GM21515 (cell line): ENCODE measurements around the gene C8A.

ENCODE experiments used
- ATAC-seq: cut with Tn5 transposase; IDR thresholded peaks from one replicate; pipeline ENCODE4 v1.9.1; 2021; ENCODE audit not compliant: unreplicated experiment

Gene C8A

GRCh38 chr1:56854521-56855099 is at the start of gene C8A:
TSS of gene C8A (plus strand) at chr1:56854797. CDS start at chr1:56854902, 105 bp downstream.
- no peak for ATAC-seq

GRCh38 chr1:56806804-56807203 is 47.8 kb upstream of the C8A start:
- no peak for ATAC-seq

- ATAC-seq: no peak
Observed at GRCh38 chr1:56808410-56808809, 46.2 kb upstream of the C8A start.

GRCh38 chr1:56811331-56811730 is 43.3 kb upstream of the C8A start:
- ATAC-seq: no peak

GRCh38 chr1:56814205-56814604 is 40.4 kb upstream of the C8A start:
- no peak for ATAC-seq

- no peak for ATAC-seq
Observed at GRCh38 chr1:56816264-56816663, 38.3 kb upstream of the C8A start.

GRCh38 chr1:56816909-56817308 is 37.7 kb upstream of the C8A start:
- ATAC-seq: no peak

GRCh38 chr1:56817716-56818463 is 36.7 kb upstream of the C8A start:
- no peak for ATAC-seq

GRCh38 chr1:56819387-56819899 is 35.2 kb upstream of the C8A start, which contains the start of gene FYB2:
TSS of gene FYB2 (minus strand) at chr1:56819404. CDS start at chr1:56819290, 114 bp downstream.
- ATAC-seq: no peak

- ATAC-seq: peak; percentile 80
Observed at GRCh38 chr1:56820755-56821461, 33.7 kb upstream of the C8A start.

- no peak for ATAC-seq
Observed at GRCh38 chr1:56821462-56821797, 33.2 kb upstream of the C8A start.

GRCh38 chr1:56824271-56824670 is 30.3 kb upstream of the C8A start:
- ATAC-seq: no peak

- no peak for ATAC-seq
Observed at GRCh38 chr1:56824938-56825337, 29.7 kb upstream of the C8A start.

GRCh38 chr1:56825436-56825835 is 29.2 kb upstream of the C8A start:
- no peak for ATAC-seq

GRCh38 chr1:56827711-56828110 is 26.9 kb upstream of the C8A start:
- no peak for ATAC-seq

- ATAC-seq: no peak
Observed at GRCh38 chr1:56830052-56830451, 24.5 kb upstream of the C8A start.

GRCh38 chr1:56831871-56832693 is 22.5 kb upstream of the C8A start:
- ATAC-seq: no peak

- ATAC-seq: no peak
Observed at GRCh38 chr1:56833088-56833487, 21.5 kb upstream of the C8A start.

GRCh38 chr1:56834137-56834900 is 20.3 kb upstream of the C8A start:
- ATAC-seq: no peak

- ATAC-seq: no peak
Observed at GRCh38 chr1:56835657-56836056, 18.9 kb upstream of the C8A start.
